GM23248 (cell line): ENCODE results near the gene ZMYND19.

Source experiments
- EZH2 ChIP-seq: fragments of 200-600 bp; sonication (generic); IDR thresholded peaks from 2 replicates; pipeline ENCODE4 v1.6.1; 2018; ENCODE audit warnings: antibody characterized with exemption, mild to moderate bottlenecking; ENCODE audit not compliant: insufficient read depth, poor library complexity, severe bottlenecking
- EZH2phosphoT487 ChIP-seq: fragments of 200-600 bp; sonication (generic); IDR thresholded peaks from 2 replicates; pipeline ENCODE4 v1.6.1; 2018; ENCODE audit warnings: antibody characterized with exemption, moderate library complexity, mild to moderate bottlenecking, low read depth; ENCODE audit not compliant: insufficient read depth

DNA sequence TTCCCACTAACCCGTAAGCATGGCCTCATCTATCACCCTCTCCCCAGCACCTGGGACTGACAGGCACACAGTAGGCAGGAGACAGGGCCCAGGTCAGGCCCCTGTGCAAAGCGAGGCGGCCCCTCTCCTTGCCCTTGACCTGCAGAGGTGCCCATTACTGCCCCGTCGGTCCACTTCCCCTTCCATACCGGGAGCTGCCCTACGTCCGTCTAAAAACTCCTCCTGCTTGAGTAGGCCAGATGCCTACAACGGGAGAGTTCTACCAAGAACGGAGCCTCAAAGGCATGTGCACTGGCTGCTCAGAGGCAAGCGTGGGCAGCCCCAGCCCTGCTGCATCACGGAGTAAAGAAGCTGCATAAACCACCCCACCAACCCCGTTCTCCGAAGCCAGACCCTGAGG lies 7.0 kb downstream of the ZMYND19 start:
- TF ChIP-seq EZH2phosphoT487 (no peak), EZH2 (no peak)
